HCT116 (cell line): ENCODE measurements around the gene RAVER2.
"Not testable (repeated sequence)": the region's sequence is repeated elsewhere in the genome, so short reads cannot be mapped to it uniquely, and the experiment has no call there.

Source experiments
- EZH2phosphoT487 ChIP-seq: fragments of 200-600 bp; IDR thresholded peaks from 2 replicates; pipeline ENCODE4 v1.6.1; 2018; ENCODE audit warnings: antibody characterized with exemption, borderline replicate concordance
- JUND ChIP-seq: IDR thresholded peaks from 2 replicates; pipeline ENCODE4 v1.6.1; 2012
- POLR2A ChIP-seq: IDR thresholded peaks from 2 replicates; pipeline ENCODE4 v1.7.0; 2011; ENCODE audit warnings: borderline replicate concordance; ENCODE audit not compliant: insufficient read depth, insufficient read length; ENCODE audit errors: extremely low read depth
- SP1 ChIP-seq: IDR thresholded peaks from 2 replicates; pipeline ENCODE4 v1.6.1; 2012; ENCODE audit warnings: low read depth
- ZBTB33 ChIP-seq: IDR thresholded peaks from 2 replicates; pipeline ENCODE4 v1.6.1; 2011; ENCODE audit warnings: mild to moderate bottlenecking, low read length, moderate library complexity; ENCODE audit not compliant: insufficient replicate concordance; ENCODE audit errors: extremely low read depth

- not testable (repeated sequence) for TF ChIP-seq SP1, JUND, POLR2A, ZBTB33, EZH2phosphoT487
Measured at GRCh38 chr1:64773306-64773705, 28.4 kb downstream of the RAVER2 start.
